22Rv1 (cell line): ENCODE measurements around the gene CAPZB.

Experiments
- ZFX ChIP-seq: fragments of 450-650 bp; IDR thresholded peaks from 2 replicates; pipeline ENCODE4 v1.6.1; 2017; ENCODE audit warnings: antibody characterized with exemption, borderline replicate concordance
- TF ChIP-seq, protein P1 (sequence below): fragments of 450-650 bp; IDR thresholded peaks from 2 replicates; pipeline ENCODE4 v1.5.1; 2017; ENCODE audit warnings: mild to moderate bottlenecking

- TF ChIP-seq, protein P1, sequence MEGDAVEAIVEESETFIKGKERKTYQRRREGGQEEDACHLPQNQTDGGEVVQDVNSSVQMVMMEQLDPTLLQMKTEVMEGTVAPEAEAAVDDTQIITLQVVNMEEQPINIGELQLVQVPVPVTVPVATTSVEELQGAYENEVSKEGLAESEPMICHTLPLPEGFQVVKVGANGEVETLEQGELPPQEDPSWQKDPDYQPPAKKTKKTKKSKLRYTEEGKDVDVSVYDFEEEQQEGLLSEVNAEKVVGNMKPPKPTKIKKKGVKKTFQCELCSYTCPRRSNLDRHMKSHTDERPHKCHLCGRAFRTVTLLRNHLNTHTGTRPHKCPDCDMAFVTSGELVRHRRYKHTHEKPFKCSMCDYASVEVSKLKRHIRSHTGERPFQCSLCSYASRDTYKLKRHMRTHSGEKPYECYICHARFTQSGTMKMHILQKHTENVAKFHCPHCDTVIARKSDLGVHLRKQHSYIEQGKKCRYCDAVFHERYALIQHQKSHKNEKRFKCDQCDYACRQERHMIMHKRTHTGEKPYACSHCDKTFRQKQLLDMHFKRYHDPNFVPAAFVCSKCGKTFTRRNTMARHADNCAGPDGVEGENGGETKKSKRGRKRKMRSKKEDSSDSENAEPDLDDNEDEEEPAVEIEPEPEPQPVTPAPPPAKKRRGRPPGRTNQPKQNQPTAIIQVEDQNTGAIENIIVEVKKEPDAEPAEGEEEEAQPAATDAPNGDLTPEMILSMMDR, result no peak
- TF ChIP-seq ZFX, result no peak
These were observed 10.0 kb downstream of the CAPZB start for GRCh38 chr1:19475296-19475695.
